GM19099 (cell line): ENCODE measurements around the gene CFH.

Source experiments
- POLR2A ChIP-seq: IDR thresholded peaks from 3 replicates; pipeline ENCODE4 v1.6.1; 2011; ENCODE audit warnings: low read depth; ENCODE audit not compliant: insufficient read length; ENCODE audit errors: extremely low read depth

Gene CFH

DNA sequence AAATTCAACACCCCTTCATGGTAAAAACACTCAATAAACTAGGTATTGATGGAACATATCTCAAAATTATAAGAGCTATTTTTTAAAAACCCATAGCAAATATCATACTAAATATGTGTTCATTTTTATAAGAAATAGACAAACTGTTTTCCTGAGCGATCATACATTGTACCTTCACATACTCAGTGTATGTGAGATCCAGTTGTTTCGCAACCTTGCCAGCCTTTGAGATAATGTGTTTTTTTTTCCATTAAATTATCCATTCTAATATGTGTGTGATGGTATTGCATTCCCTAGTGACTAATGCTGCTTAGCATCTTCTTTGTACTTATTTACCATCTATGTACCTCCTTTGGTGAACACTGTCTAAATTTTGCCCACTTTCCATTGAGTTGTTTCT is 47.1 kb downstream of the CFH start:
- no peak for TF ChIP-seq POLR2A

GRCh38 chr1:196701144-196701543 is 49.3 kb downstream of the CFH start:
- no peak for TF ChIP-seq POLR2A

- TF ChIP-seq POLR2A: no peak
These were observed 66.0 kb downstream of the CFH start for GRCh38 chr1:196717868-196718267.

DNA sequence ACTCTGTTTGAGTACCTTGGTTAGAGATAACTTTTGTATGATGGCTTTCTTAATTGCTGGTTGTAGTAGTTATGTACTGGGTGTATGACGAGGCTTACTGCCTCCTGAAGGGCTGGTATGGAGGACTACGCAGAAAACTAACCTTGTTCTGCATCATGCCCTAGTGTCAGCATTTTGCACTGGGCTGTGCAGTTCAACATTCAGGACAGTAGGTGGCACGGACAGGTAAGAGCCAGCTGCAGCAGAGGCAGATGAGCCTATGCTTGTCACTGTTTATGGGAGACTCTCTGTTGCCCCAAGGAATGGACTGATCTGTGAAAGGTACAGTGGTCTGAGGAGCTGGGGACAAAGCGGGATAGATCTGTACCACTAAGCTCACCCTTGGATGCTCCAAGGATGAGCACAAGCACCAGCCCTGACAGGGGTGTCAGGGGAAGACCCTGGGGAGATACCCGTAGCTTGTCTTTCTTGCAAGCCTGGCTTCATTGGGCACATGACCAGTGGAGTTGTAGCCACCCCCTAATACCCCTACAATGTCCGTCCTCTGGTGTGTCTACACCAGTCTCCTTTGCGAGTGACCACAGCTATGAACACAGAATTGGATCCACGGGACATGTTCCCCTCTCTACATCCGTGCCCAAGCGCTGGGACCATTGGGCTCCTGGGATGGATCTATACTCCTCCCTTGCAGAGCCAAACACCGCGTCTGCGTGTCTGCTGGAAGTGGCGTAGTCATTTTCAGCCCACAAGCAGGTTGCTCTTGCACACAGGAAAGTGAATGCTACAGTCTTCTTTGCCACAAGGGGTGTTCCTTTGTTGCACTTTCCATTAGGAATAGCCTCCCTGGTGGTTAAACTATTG is 71.7 kb downstream of the CFH start:
- no peak for TF ChIP-seq POLR2A

DNA sequence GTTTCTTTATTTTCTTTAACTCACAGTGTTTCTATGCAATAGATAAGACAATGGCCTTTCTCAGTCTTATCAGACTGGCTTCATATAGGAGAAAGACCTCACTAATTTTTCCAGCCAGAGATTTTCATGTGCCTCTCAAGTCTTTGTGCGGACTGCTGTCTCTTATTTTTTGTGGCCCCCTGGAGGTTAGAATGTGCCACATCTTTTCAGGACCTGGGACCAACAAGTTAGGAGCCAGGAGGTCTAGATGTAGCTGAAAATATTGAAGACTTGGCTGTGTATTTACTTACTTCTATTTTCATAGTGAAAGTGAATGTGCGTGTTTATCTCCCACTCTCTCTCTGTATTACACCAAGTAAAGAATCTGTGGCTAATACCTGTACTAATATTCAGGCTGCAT is 80.7 kb downstream of the CFH start:
- no peak for TF ChIP-seq POLR2A

DNA sequence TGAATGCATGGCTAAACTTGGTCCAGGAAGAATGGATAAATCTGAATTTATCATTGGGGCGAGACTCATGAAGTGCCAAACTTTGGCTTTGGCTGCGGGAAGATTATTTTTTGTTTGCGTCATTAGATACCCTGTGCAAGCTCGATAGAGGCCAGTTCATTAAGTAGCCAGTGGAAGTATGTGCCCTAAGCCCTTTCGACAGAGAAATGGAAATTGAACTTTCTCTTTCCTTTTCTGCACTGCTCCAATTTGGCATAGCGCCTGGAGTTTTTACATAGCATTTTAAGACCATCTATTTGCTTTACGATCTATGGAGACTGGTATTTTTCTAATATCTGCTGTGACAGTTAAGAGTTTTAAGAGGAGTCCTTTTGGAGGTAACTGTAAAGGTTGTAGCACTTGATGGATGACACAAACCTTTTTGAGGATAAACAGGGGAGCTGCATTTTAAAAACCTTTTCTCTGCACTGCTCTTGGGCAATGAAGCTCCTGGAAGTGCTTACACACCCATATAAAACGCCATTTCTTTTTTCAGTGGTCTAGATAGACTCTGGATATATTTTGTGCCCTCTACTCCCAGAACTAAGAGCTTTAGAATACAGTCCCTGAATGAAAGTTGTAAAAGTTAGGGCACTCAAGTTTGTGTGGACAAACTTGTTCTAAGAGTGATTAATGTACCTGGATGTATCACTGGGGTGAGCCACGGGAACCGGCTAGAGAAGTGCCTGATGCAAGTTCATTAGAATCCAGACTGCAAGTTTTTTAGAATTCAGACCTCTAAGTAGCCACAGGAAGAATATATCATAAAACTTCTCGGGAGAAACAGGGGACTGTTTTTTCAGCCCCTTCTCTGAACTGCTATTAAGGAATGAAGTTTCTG is 81.5 kb downstream of the CFH start:
- no peak for TF ChIP-seq POLR2A

- no peak for TF ChIP-seq POLR2A
These were observed 82.2 kb downstream of the CFH start for GRCh38 chr1:196734006-196734405.

- TF ChIP-seq POLR2A: no peak
These were observed 82.6 kb downstream of the CFH start for GRCh38 chr1:196734460-196734859.

DNA sequence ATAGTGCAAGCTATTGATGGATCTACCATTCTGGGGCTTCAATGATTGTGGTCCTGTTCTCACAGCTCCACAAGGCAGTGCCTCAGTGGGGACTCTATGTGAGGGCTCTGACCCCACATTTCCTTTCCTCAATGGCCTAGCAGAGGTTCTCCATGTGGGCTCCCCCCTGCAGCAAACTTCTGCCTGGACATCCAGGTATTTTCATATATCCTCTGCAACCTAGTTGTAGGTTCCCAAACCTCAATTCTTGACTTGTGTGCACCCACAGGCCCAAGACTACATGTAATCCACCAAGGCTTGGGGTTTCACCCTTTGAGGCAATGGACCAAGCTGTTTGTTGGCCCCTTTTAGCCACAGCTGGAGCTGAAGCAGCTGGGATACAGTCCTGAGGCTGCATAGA is 86.9 kb downstream of the CFH start:
- no peak for TF ChIP-seq POLR2A

GRCh38 chr1:196773713-196774112 is 121.9 kb downstream of the CFH start:
- no peak for TF ChIP-seq POLR2A

GRCh38 chr1:196774175-196774574 is 122.3 kb downstream of the CFH start:
- no peak for TF ChIP-seq POLR2A

- TF ChIP-seq POLR2A: no peak
These were observed 122.8 kb downstream of the CFH start, which contains the start of gene CFHR3 for GRCh38 chr1:196774603-196775002. TSS of gene CFHR3 (plus strand) at chr1:196774840. CDS start at chr1:196774887, 47 bp downstream.

GRCh38 chr1:196777603-196778002 is 125.8 kb downstream of the CFH start:
- TF ChIP-seq POLR2A: no peak

- TF ChIP-seq POLR2A: no peak
These were observed 127.2 kb downstream of the CFH start for GRCh38 chr1:196779093-196779492.
